ENCODE results near the gene CCDC88B.
A peak's percentile ranks its signal among the peaks of the same experiment; 100 is the strongest.

Gene CCDC88B

GRCh38 chr11:64384028-64384737 is 44.2 kb downstream of the CCDC88B start:
- no peak for DNase-seq

GRCh38 chr11:64384981-64385944 is 45.3 kb downstream of the CCDC88B start:
- no peak for DNase-seq

DNA sequence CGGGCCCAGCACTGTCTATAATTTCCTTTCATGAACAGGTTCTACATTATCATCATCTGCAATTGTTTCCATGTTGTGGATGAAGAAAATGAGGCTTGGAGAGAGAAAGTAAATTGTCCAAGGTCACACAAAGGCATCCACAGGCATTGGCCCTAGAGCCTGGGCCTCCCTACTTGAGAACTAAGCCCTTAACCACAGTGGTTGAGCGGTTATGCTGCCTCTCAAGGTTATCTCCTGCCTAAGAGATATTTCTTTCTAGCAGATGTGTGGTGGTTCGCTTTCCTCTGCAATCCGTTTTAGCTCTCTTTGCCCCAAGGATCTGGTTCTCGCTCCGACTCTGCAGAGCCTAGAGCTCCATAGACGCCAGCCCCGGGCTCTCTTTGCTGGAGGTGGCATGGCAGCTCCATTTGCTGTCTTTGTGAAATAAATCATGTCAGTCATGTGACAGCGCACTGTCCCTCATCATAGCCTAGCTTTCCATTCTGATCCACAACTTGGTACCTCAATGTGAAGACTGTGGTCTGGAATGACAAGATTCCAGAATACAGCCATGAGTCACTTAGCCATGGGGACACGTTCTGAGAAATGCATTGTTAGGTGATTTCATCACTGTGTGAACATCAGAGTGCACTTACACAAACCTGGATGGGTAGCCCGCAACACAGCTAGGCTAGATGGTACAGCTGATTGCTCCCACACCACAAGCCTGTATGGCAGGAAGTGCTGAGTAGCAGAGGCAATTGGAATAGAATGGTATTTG is 46.1 kb downstream of the CCDC88B start:
- DNase-seq: peak in 1 of 2 experiments; percentile 19

DNA sequence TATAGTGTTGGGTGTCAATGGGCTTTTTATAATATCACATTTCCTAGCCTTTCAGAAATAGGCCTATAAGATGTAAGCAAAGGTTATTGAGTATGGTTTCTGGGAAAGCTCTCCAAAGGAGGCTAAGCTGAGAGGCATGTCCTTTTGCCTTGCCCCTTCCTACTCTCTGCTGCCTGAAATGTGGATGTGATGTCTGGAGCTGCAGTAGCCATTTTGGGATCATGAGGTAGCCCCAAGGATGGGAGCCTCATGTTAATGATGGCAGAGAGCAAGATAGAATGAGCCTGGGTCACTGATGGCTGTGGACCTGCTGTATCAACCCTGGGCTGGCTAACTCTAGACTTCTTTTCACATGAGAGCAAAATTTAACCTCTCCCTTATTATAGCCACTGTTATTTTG is 47.9 kb downstream of the CCDC88B start:
- DNase-seq: no peak

- no peak for DNase-seq
These were observed 48.9 kb downstream of the CCDC88B start for GRCh38 chr11:64388894-64389293.

GRCh38 chr11:64389851-64390250 is 49.8 kb downstream of the CCDC88B start:
- DNase-seq: no peak

GRCh38 chr11:64390558-64390957 is 50.6 kb downstream of the CCDC88B start:
- DNase-seq: no peak

DNA sequence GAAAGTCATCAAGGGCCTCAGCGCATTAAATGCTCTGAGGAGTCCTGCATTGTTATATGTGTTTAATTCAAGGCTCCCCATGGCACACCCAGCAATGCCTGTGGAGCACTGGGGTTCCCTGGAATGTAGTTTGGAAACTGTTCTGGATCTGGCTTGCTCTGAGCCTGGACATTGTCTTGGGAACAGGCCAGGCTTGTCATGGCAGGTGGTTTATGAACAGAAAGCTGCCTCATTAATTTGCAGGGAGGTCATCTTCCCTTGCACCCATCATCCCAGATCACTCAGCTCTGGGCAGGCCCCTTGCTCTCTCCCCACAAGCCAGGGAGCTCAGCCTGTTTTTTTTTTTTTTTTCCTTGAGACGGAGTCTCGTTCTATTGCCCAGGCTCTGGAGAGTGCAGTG is 51.8 kb downstream of the CCDC88B start:
- DNase-seq: no peak

DNA sequence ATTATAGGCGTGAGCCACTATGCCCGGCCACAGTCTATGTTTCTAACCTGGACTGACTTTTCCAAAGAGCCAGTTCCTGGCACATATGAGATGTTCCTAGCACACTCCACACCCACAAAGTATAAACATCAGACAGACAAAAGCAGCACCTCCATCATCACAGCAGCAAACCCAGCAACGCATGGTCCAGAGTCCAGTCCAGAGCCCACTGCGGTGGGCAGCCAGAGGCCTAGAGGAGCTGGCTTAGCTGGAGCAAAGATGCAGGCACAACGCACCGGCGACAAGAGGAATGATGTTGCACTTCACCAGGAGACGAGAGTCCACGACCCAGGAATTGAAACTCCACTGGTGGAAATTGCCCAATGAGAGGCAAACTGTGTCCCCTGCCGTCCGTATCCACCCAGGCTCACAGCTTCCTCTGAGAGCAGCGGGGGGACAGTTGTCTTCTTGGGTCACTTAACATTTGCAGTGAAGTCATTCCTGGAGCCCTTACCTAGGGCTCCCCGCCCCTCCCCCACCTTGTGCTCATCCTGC is 55.6 kb downstream of the CCDC88B start:
- no peak for DNase-seq

- DNase-seq: no peak
These were observed 56.1 kb downstream of the CCDC88B start for GRCh38 chr11:64396079-64396591.

- no peak for DNase-seq
These were observed 60.1 kb downstream of the CCDC88B start for GRCh38 chr11:64400102-64400501.

DNA sequence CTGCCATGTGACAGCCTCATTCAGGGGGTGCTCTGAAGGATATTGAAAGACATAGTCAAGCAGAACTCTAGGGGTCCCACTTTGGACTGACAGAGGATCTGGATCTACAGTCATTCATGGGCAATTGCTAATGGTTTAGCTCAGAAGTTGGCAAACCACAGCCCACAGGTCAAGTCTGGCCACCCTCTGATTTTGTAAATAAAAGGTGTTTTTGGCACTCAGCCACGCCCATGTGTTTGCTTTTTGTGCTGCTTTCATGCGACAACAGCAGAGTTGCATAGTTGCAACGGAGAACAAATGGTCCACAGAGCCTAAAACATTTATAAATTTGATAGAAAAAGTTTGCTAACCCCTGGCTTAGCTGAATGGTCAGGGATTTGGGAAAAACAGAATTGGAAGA is 60.7 kb downstream of the CCDC88B start:
- no peak for DNase-seq

GRCh38 chr11:64401775-64402174 is 61.8 kb downstream of the CCDC88B start:
- DNase-seq: no peak

GRCh38 chr11:64403106-64403505 is 63.1 kb downstream of the CCDC88B start:
- no peak for DNase-seq

- no peak for DNase-seq
These were observed 66.4 kb downstream of the CCDC88B start for GRCh38 chr11:64406221-64406946.

Measured in activated CD4-positive, alpha-beta T cell treated with anti-CD3 and anti-CD28 coated beads, Interleukin-2, amount 50 U/mL, for 48 hours (primary cell).